Measurements from ENCODE around the gene AMER1.

Gene AMER1

DNA sequence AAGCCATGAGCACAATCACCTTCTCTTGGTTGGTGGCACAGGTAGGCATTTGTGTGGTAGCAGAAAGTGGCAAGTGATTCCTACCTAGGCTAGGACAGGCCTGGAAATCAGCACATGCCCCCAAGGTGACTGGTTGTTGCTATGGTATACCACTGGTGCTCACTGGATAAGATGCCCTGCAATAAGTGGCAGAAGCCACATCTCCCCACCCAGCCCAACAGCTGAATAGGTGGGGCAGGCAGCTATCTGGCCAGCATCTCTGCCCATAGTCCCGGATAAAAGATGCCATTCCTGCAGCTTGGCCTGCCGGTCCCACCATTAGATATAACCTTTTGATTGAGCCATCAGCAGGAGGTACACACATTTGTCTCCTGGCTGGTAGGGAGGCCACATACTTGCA, 21.1 kb downstream of the AMER1 start:
- no peak for DNase-seq (ENCODE audit: low read depth in 3 of 3)

DNA sequence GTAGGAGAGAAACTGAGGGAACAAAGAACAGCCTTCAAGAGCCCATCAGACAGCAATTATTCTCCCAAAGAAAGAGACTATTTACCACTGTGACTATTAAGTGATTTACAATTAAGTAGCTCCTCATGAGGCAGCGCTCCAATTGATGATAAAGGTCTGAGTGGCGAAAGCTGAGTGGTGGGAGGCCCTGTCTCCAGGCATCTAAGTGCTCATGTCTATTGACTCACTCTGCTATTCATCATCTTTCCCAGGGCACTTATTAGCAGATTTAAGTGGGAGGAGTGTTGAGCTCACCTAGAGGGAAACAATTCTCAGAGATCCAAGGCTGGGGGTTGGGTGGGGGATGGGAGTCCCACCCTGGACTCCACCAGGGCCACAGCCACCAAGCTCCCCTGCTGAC, 23.3 kb downstream of the AMER1 start:
- DNase-seq (ENCODE audit: low read depth in 3 of 3), result no peak

DNA sequence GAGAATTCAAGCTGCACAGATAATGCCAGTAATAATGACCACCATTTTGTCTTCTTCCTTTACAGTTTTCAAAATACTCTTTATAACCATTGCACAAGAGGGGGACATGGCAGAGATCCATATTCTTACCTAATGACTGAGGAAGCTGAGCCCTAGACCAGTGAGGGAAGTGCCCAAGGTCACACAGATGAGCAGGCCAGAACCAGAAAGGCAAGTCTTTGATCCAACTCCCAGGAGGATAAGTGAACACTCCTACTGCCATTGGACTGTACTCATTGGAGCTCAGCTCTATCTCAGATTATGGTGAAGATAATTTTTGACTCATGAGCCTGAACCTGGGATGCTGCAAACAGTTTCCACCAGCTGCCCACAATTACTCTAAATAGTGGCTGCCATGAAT, 28.6 kb downstream of the AMER1 start:
- DNase-seq (ENCODE audit: low read depth in 3 of 3), result no peak

DNA sequence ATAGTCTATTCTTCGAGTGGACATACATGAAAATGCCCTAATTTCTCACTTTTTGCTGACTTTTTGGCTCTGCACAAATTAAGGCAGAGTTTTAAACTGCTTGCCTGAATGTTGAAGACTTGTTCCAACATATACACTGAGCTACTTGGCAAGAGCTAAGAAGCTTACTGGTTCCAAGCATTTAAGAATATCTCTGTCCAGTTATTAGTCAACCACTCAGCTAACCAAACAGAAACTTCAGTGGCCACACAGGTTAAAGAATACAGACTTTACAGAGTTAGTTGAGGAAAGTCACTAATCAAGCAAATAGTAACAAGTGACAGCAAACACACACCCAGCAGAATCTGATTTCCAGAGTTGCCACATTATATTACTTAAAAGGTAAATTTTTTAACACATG, 35.5 kb downstream of the AMER1 start:
- DNase-seq (ENCODE audit: low read depth in 3 of 3), result no peak

- DNase-seq (ENCODE audit: low read depth in 3 of 3), result no peak
These were observed 52.7 kb downstream of the AMER1 start for GRCh38 chrX:64152857-64153256.

DNA sequence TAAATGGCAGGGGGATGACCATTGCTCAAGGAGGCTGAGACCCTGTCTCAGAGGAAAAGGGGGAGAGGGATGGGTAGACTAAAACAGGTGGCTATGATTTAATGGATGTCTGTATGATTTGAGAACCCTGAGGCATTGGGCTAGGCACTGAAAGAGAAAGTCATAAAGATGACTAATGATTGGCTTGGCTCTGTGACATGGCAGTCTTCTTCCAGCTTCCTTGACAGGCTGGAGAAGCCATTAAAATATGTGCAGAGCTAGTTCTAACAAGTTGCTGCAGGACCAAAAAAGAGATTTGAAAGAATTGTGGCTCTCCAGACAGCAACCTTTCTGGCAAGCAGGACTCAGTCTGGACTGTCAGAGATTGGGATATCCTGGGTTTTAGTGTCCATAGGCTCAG, 53.6 kb downstream of the AMER1 start:
- DNase-seq (ENCODE audit: low read depth in 3 of 3), result no peak

DNA sequence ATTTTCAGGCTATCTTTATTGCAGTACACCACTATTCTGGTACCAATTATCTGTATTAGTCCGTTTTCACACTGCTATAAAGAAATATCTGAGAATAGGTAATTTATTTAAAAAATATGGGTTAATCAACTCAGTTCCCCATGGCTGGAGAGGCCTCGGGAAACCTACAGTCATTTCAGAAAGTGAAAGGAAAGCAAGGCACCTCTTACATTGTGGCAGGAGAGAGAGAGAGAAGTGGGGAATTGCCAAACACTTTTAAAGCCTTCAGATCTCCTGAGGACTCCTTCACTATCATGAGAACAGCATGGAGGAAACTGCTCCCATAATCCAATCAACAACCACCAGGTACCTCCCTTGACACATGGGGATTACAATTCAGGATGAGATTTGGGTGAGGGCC, 54.7 kb downstream of the AMER1 start:
- no peak for DNase-seq (ENCODE audit: low read depth in 3 of 3)
